Globus pallidus (tissue), 1 donor: ENCODE data around the gene SEC14L3.

Experiments
- DNase-seq: peaks from one replicate; pipeline ENCODE4 v3.0.0-alpha.2; 2015; ENCODE audit warnings: low spot score

SEC14L3 gene

DNA sequence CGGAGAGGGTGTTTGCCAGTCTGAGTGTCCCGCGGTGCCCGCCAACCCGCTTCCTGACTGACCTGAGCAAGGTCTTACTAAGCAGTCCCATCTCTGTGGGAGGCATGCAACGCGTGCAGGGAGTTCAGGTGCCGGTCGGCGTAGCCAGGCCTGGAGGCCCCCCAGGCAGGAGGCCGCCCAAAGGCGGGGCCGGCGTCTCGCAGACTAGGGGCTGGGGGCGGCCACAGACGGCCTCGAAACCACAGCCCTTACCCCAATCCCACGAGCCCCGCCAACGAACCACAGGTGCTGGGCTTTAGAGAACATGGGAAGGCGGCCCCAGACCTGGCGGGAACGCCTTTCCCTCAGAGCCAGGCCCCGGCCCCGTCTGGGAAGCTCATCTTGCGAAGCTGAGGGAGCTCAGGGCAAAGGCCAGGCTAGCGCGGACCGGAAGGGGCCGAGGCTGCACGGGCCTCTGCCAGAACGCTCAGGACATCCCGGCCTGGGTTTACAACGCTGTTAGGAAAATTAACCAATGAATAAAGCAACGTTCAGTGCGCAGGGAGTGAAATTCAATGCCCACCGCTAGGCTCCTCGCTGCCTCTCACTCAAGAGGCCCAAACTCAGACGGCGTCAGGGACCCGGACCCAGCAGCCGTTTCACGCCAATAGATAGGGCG is 48.4 kb downstream of the SEC14L3 start:
- peak; percentile 59 for DNase-seq

DNA sequence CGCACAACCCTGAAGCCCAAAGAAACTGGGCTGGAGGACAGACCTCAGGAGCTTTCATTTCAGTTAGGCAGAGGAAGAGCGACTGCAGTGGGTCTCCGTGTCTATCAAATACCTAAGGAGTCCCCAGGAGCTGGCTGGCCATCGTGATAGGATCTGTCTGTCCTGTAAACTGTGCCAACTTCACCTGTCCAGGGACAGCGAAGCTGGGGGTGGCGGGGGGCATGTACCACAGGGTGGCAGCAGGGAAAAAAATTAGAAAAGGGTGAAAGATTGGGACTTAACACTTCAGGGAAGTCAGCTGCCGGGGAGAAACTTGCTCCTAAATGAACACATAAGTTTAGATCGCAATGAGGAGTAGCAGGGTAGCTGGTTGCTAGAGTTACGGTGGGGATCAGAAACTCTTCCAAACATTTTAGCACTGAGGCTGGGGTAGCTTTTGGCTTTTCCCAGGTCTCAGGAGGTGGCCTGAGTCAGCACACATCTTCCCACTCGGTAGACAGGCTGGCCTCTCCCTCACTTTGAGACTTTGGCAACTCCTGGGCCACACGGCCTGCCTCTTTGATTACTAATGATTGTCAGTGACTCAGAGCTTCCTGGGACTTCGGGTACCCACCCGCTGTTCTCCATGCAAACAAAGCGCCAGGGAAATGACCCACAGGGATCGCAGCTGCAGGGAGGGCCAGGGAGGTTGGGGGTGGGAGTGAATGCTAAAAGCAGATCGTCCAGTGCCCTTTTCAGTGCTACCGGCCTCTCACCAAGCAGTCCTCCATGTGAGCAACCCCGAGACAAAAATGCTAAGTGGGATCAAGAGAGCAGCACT is 49.1 kb downstream of the SEC14L3 start:
- peak; percentile 61 for DNase-seq

- DNase-seq = no peak
Measured at GRCh38 chr22:30421695-30422480, 49.9 kb downstream of the SEC14L3 start.

- no peak for DNase-seq
Measured at GRCh38 chr22:30420347-30421125, 51.3 kb downstream of the SEC14L3 start.

DNA sequence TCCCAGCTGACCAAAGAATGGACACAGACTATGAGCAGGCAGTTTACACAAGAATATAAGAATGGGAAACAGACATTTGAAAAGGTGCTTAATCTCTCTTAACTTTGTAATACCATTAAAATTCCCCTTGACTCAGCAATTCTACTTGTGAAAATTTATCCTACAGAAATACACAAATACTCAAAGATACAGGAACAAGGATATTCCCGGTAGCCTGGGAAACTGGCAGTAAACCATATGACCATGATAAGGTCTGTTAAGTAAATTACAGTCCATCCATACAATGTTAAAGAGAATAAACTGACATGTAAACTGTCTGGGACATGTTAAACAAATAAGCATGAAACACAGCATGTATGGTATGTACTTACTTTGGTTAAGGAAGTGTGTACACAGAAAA is 55.0 kb downstream of the SEC14L3 start:
- DNase-seq = no peak

DNA sequence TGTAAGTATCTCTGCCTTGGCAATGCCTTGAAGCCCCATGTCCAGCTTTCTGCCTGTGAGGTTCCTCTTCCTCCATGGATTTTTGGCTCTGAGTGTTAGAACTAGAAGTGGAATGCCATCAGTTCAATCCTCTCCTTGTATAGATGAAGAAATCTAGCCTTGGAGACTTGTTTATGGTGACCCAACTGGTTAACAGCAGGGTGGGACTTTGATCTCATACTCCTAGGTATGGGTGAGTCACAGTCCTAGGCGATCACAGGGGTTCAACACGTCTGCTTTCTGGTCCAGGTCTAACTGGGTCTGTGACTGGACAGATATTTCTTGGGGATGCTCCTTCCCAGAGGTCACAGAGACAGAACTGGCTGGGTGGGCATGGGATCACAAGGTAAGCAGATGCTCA is 55.4 kb downstream of the SEC14L3 start:
- no peak for DNase-seq

DNA sequence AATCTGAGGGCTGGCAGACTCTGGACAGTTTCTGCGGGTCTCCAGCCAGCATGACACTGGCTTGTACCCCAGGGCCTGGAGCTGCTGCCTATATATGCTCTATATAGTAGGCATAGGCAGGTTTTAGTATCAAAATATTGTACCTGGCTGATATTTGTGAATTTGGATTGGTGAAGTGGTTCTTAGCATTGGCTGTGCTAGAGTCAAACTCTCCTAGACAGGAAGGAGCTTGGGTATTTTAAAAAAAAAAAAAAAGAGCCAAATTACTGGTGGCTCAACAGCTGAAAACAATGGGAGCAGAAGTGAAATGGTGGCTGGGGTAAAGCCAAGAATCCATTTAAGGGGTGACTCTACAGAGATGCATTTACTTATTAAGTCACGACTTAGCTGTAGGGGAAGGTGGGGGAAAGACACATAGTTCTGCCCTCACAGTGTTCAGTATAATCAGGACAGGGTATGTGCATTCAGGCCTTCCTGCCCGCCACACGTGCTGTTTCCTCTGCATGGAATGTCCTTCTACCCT is 57.2 kb downstream of the SEC14L3 start:
- no peak for DNase-seq

DNA sequence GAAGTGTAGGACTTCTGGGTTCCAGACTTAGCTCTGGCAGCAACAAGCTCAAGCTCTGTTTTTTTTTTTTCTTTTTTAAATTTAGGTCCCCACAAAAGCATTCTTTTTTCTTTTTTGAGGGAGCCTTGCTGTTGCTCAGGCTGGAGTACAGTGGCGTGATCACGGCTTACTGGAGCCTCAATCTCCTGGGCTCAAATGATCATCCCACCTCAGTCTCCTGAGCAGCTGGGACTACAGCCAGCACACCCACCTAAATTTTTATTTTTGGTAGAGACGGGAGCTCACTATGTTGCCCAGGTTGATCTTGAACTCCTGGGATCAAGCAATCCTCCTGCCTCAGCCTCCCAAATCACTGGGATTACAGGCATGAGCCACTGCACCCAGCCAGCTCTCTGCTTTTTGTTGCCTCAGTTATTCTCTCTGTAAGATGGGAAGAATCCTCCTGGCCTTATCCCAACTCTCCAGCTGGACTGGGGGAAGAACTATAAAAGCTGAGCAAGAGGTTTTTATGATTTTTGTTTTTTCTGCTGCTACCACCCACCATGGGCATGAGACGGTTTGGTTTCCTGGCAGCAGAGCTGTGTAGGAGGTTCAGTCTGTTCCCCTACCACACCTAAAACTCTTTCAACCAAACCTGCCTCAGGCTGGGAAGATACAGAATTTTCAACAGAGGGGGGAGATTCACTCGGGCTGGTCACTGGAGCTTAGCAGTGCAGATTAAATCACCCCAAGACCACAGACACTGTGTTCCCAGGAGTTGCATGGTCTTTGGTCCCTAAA is 57.9 kb downstream of the SEC14L3 start:
- no peak for DNase-seq

GRCh38 chr22:30413001-30413400 is 58.8 kb downstream of the SEC14L3 start:
- DNase-seq = no peak

DNA sequence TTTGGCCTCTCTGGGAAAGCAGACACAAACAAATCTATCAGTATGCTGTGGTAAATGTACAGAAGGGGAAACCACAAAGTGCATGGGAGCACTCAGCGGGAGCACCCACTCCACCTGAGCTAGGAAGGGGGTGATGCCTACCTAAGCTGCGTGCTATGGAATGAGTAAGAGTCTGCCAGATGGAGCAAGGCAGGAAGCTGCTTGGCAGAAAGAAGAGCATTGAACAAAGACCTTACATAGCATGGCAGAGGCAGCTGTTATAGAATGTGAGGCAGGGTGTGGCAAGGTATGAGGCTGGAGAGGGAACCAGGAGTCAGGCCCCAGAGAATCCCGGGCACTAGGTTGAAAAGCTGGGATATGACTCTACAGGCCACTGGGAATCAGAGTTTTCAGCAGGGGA is 60.0 kb downstream of the SEC14L3 start:
- DNase-seq = no peak
